Right lobe of liver (tissue), 4 donors: ENCODE data around the gene CLDN19.
"Not testable (repeated sequence)": the region's sequence is repeated elsewhere in the genome, so short reads cannot be mapped to it uniquely, and the experiment has no call there.

ENCODE experiments used
- CTCF ChIP-seq, 4 donors: fragments of 200-600 bp in 3 of 4; fragments of 450-650 bp in 1 of 4; IDR thresholded peaks; one replicate each; pipeline versions ENCODE4 v1.5.1 to v1.8.0; 2016 to 2022; ENCODE audit warnings: antibody characterized with exemption in 4 of 4, mild to moderate bottlenecking in 2 of 4
- POLR2A ChIP-seq: fragments of 450-650 bp; IDR thresholded peaks from one replicate; pipeline ENCODE4 v1.6.1; 2017; ENCODE audit warnings: antibody characterized with exemption, mild to moderate bottlenecking
- donor health status: DM: no; HTN: no; CAD: no.
- donor health status: DM: no; HTN: no; CAD: no.
- donor health status: DM: no; HTN: yes; CAD: no.

- not testable (repeated sequence) for TF ChIP-seq CTCF (IDR thresholded peaks at IDR 0.05); POLR2A
Measured at GRCh38 chr1:42725820-42726219, 14.2 kb downstream of the CLDN19 start.
